Body of pancreas (tissue), 4 donors: ENCODE data around the gene ETV4. TPM values are rescaled to one million over a fixed set of nuclear protein-coding genes. Genes with fewer than 3 reads are reported as not detected.

Source experiments
- ATAC-seq: fragments of 150-250 bp; one replicate; pipeline ENCODE4 v1.9.1; 2016
- DNase-seq, 4 donors: peaks; one replicate each; pipeline ENCODE4 v3.0.0-alpha.2; 2019
- H3K27ac ChIP-seq, 4 donors: fragments of 200-600 bp; sonication (generic); 1 replicate in 3 of 4; 2 replicates in 1 of 4; pipeline versions ENCODE4 v1.5.1 to v1.6.1; 2016 to 2019; ENCODE audit warnings: mild to moderate bottlenecking in 1 of 4, mixed read lengths in 1 of 4, moderate library complexity in 1 of 4
- H3K27me3 ChIP-seq, 2 donors: fragments of 200-600 bp; sonication (generic); one replicate each; pipeline ENCODE4 v1.6.0; 2016; ENCODE audit warnings: mild to moderate bottlenecking in 1 of 2
- H3K36me3 ChIP-seq, 2 donors: fragments of 200-600 bp; sonication (generic); replicated peaks in 1 of 2; 2 replicates each; pipeline ENCODE4 v1.5.1; 2016; ENCODE audit warnings: low read depth in 2 of 2; ENCODE audit not compliant: insufficient read depth in 1 of 2
- H3K4me1 ChIP-seq: fragments of 200-600 bp; sonication (generic); one replicate; pipeline ENCODE4 v1.6.0; 2016
- H3K4me3 ChIP-seq, 2 donors: fragments of 200-600 bp; sonication (generic); 1 replicate in 1 of 2; 2 replicates in 1 of 2; pipeline ENCODE4 v1.5.1; 2016 to 2019
- H3K9me3 ChIP-seq, 3 donors: fragments of 200-600 bp; sonication (generic); 1 replicate in 2 of 3; 2 replicates in 1 of 3; pipeline ENCODE4 v1.5.1; 2016
- POLR2A ChIP-seq, 3 donors: fragments of 450-650 bp; IDR thresholded peaks; one replicate each; pipeline ENCODE4 v1.6.1; 2016; ENCODE audit warnings: antibody characterized with exemption in 3 of 3, mild to moderate bottlenecking in 2 of 3
- WGBS, 2 donors: methylation state at CpG; one replicate each; pipeline ENCODE4 v1.1.5; 2017; 5-methylcytosine and 5-hydroxymethylcytosine counted together
- intact Hi-C: fragments of 100-400 bp; cut with DNase I; formaldehyde crosslinking; loops from one replicate; pipeline ENCODE4 v1.15.1; 2023
- total RNA-seq, 2 donors: library from RNA; depleted of rRNA; stranded (reverse); fragments of >200 nt; gene quantifications; one replicate each; pipeline ENCODE4 v1.1.0, GENCODE V29; 2016
- TF ChIP-seq, protein P1 (sequence below), 7 experiments: fragments of 450-650 bp in 4 of 7; fragments of 200-600 bp in 3 of 7; sonication (generic) in 3 of 7; IDR thresholded peaks; one replicate each; pipeline ENCODE4 v1.5.1; 2016 to 2019; ENCODE audit warnings: antibody characterized with exemption in 7 of 7

Gene ETV4
- total RNA-seq, 2 donors from 2014 or later, result 6.2 to 28.7 TPM

DNA sequence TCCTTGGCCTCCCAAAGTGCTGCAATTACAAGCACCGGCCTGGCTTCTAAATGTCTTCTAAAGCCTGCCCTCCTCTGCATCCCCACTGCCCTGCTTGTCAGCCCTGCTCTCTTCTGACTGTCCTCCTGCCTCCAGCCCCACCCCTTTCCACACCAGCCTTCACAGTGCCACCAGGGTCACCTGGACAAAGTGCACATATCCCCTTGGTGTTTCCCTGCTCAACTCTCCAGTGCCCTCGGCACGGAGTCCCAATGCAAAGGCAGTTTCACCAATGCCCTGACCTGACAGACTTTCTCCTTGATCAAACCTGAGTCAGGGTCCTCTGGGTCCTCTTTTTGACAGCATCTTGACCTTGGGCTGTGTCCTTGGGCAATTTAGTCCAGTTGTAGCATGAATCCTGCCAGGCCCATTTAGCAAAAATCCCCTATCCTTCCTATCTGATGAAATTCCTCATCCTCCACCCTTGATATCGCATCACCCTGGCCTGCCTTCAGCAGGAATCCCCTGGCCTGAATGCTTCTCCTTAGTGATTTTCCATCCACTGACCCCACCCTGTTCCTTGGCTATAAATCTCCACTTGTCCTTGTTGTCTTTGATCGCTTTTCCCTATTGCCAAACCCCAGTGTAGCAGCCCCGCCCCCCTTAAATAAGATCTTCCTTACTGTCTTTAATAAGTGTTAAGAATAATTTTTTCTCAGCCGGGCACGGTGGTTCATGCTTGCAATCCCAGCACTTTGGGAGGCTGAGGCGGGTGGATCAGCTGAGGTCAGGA, 42.7 kb upstream of the ETV4 start:
- Histone ChIP-seq H3K9me3 (no peaks in the 10 kb centered on the region), H3K36me3 (no peaks in the 10 kb centered on the region), H3K4me1 (no peaks in the 10 kb centered on the region), H3K4me3 (no peak overlapping the region), H3K27me3 (no peaks in the 10 kb centered on the region), H3K27ac (no peak overlapping the region)
- intact Hi-C loops, result loop anchor here (10.0 kb wide), 1 partner anchor 166 kb away; the partner anchor contains the start of gene SOST
- no peak for DNase-seq
- TF ChIP-seq, protein P1, sequence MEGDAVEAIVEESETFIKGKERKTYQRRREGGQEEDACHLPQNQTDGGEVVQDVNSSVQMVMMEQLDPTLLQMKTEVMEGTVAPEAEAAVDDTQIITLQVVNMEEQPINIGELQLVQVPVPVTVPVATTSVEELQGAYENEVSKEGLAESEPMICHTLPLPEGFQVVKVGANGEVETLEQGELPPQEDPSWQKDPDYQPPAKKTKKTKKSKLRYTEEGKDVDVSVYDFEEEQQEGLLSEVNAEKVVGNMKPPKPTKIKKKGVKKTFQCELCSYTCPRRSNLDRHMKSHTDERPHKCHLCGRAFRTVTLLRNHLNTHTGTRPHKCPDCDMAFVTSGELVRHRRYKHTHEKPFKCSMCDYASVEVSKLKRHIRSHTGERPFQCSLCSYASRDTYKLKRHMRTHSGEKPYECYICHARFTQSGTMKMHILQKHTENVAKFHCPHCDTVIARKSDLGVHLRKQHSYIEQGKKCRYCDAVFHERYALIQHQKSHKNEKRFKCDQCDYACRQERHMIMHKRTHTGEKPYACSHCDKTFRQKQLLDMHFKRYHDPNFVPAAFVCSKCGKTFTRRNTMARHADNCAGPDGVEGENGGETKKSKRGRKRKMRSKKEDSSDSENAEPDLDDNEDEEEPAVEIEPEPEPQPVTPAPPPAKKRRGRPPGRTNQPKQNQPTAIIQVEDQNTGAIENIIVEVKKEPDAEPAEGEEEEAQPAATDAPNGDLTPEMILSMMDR (IDR thresholded peaks at IDR 0.05), result no peak
- no peak for TF ChIP-seq POLR2A (IDR thresholded peaks at IDR 0.05)
- 82 to 86% methylated on average over 9 of the region's 9 CpGs for WGBS, 2 donors
- no peak for ATAC-seq

- 61 to 73% methylated on average over 2 of the region's 2 CpGs for WGBS, 2 donors
- intact Hi-C loops, result loop anchor here (10.0 kb wide), 1 partner anchor 167 kb away; the partner anchor contains the start of gene SOST
- TF ChIP-seq, protein P1 (IDR thresholded peaks at IDR 0.05), result no peak
- no peak for TF ChIP-seq POLR2A (IDR thresholded peaks at IDR 0.05)
- Histone ChIP-seq H3K4me1 (no peaks in the 10 kb centered on the region), H3K9me3 (no peaks in the 10 kb centered on the region), H3K27me3 (no peaks in the 10 kb centered on the region), H3K4me3 (no peak overlapping the region), H3K36me3 (no peaks in the 10 kb centered on the region), H3K27ac (no peak overlapping the region)
- DNase-seq (no peak), ATAC-seq (no peak)
These were observed 42.0 kb upstream of the ETV4 start for GRCh38 chr17:43588121-43588520.

DNA sequence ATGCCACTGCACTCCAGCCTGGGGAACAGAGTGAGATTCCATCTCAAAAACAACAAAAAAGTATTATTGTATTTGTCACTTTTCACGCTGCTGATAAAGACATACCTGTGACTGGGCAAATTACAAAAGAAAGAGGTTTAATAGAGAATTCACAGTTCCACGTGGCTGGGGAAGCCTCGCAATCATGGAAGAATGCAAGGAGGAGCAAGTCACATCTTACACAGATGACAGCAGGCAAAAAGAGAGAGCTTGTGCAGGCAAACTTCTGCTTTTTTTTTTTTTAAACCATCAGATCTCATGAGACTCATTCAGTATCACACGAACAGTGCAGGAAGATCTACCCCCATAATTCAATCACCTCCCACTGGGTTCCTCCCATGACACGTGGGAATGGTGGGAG, 41.5 kb upstream of the ETV4 start:
- intact Hi-C loops, result loop anchor here (10.0 kb wide), 1 partner anchor 167 kb away; the partner anchor contains the start of gene SOST
- DNase-seq (no peak), ATAC-seq (no peak)
- WGBS, 2 donors, result 69 to 78% methylated on average over 5 of the region's 5 CpGs
- Histone ChIP-seq H3K27ac (no peak overlapping the region), H3K4me3 (no peak overlapping the region), H3K36me3 (no peaks in the 10 kb centered on the region), H3K9me3 (no peaks in the 10 kb centered on the region), H3K27me3 (no peaks in the 10 kb centered on the region), H3K4me1 (no peaks in the 10 kb centered on the region)
- TF ChIP-seq, protein P1 (IDR thresholded peaks at IDR 0.05), result no peak
- no peak for TF ChIP-seq POLR2A (IDR thresholded peaks at IDR 0.05)

GRCh38 chr17:43584666-43585102, 38.5 kb upstream of the ETV4 start:
- H3K4me1 ChIP-seq, result no peaks in the 10 kb centered on the region
- no peak for ATAC-seq
- no peaks in the 10 kb centered on the region for H3K36me3 ChIP-seq
- TF ChIP-seq, protein P1 (IDR thresholded peaks at IDR 0.05), result no peak
- no peak for TF ChIP-seq POLR2A (IDR thresholded peaks at IDR 0.05)
- no peaks in the 10 kb centered on the region for H3K27me3 ChIP-seq
- no peak for DNase-seq
- no peak overlapping the region for H3K4me3 ChIP-seq
- H3K27ac ChIP-seq, result no peak overlapping the region
- intact Hi-C loops, result loop anchor here (10.0 kb wide), 1 partner anchor 170 kb away; the partner anchor contains the start of gene SOST
- H3K9me3 ChIP-seq, result no peaks in the 10 kb centered on the region
- 85% methylated on average over 6 of the region's 6 CpGs for WGBS, 2 donors
